Suppressor macrophage treated with lipopolysaccharide for 4 hours (primary cell): ENCODE results near the gene PGM5.

Source experiments
- DNase-seq: peaks from one replicate; pipeline ENCODE4 v3.0.0-alpha.2; 2020

The PGM5 gene

GRCh38 chr9:68540712-68541535 lies 184.5 kb downstream of the PGM5 start, which contains the start of gene TMEM252:
TSS of gene TMEM252 (minus strand) at chr9:68540883. CDS start at chr9:68540814, 69 bp downstream.
- no peak for DNase-seq

GRCh38 chr9:68541568-68541967 lies 185.2 kb downstream of the PGM5 start:
- DNase-seq, result no peak

GRCh38 chr9:68545033-68545705 lies 188.8 kb downstream of the PGM5 start:
- DNase-seq, result peak; percentile 65

GRCh38 chr9:68546596-68547390 lies 190.4 kb downstream of the PGM5 start:
- peak; percentile 93 for DNase-seq

GRCh38 chr9:68547417-68547816 lies 191.0 kb downstream of the PGM5 start:
- peak; percentile 63 for DNase-seq

- DNase-seq, result no peak
These were observed 191.8 kb downstream of the PGM5 start for GRCh38 chr9:68548241-68548640.

GRCh38 chr9:68551191-68551590 lies 194.8 kb downstream of the PGM5 start:
- peak; percentile 72 for DNase-seq

- DNase-seq, result no peak
These were observed 196.5 kb downstream of the PGM5 start for GRCh38 chr9:68552700-68553476.

GRCh38 chr9:68555437-68556150 lies 199.2 kb downstream of the PGM5 start:
- DNase-seq, result peak; percentile 70

GRCh38 chr9:68558545-68558944 lies 202.1 kb downstream of the PGM5 start:
- no peak for DNase-seq

GRCh38 chr9:68560071-68560844 lies 203.8 kb downstream of the PGM5 start:
- peak; percentile 90 for DNase-seq

- no peak for DNase-seq
These were observed 206.1 kb downstream of the PGM5 start for GRCh38 chr9:68562461-68562860.

GRCh38 chr9:68567565-68567964 lies 211.2 kb downstream of the PGM5 start:
- DNase-seq, result no peak

- no peak for DNase-seq
These were observed 217.7 kb downstream of the PGM5 start for GRCh38 chr9:68574150-68574549.

GRCh38 chr9:68575817-68576216 lies 219.4 kb downstream of the PGM5 start:
- DNase-seq, result no peak

GRCh38 chr9:68577774-68578591 lies 221.6 kb downstream of the PGM5 start:
- no peak for DNase-seq
